GM12878 (cell line): ENCODE results near the gene ETS1. TPM values are rescaled to one million over a fixed set of nuclear protein-coding genes. Genes with fewer than 3 reads are reported as not detected.

Experiments used
- ATAC-seq: fragments of 200-7000 bp; cut with Tn5 transposase; 3 replicates; pipeline ENCODE4 v1.9.1; 2020; ENCODE audit warnings: mild to moderate bottlenecking, moderate library complexity
- BruUV-seq: library from RNA; stranded (reverse); fragments of 400-500 nt; replicated peaks from 2 replicates; lab custom pipeline; 2021; lab: Mats Ljungman, UMichigan
- CTCF ChIA-PET: fragments of 300-600 bp; sonication (Branson Sonifier 250); formaldehyde crosslinking; extraction: SDS; loops from one replicate; lab custom pipeline; 2021; ENCODE audit warnings: inconsistent platforms; lab: Yijun Ruan, JAX
- POLR2A ChIA-PET: fragments of 350-600 bp; formaldehyde crosslinking; extraction: SDS; loops from one replicate; lab custom pipeline; 2021; ENCODE audit warnings: inconsistent platforms; lab: Charles Lee
- RAD21 ChIA-PET: fragments of 300-600 bp; sonication (Branson Sonifier 250); formaldehyde crosslinking; loops from one replicate; lab custom pipeline; 2023; ENCODE audit warnings: antibody characterized with exemption; ENCODE audit not compliant: unreplicated experiment; lab: Charles Lee
- SMC1A ChIA-PET: fragments of 300-600 bp; sonication (Branson Sonifier 250); formaldehyde crosslinking; loops from one replicate; lab custom pipeline; 2023; ENCODE audit not compliant: unreplicated experiment, uncharacterized antibody; lab: Charles Lee
- DNase-seq: peaks from one replicate; pipeline ENCODE4 v3.0.0-alpha.2; 2011; ENCODE audit warnings: low read depth, low spot score
- FAIRE-seq: peaks from 3 replicates; lab custom pipeline; 2011; peaks lifted over from hg19 to GRCh38; lab: Jason Lieb, UNC
- H2AFZ ChIP-seq: 2 replicates; pipeline ENCODE4 v1.6.0; 2011; ENCODE audit warnings: low read depth, low read length, control low read depth; ENCODE audit not compliant: control insufficient read depth
- H3K27ac ChIP-seq: 2 replicates; pipeline ENCODE4 v1.5.1; 2011; ENCODE audit warnings: control low read depth; ENCODE audit not compliant: control insufficient read depth, insufficient read depth
- H3K27me3 ChIP-seq, 2 experiments: replicated peaks in 1 of 2; 2 replicates each; pipeline versions ENCODE4 v1.6.0 to v1.6.1; 2011; ENCODE audit warnings: low read length in 1 of 2; ENCODE audit not compliant: control insufficient read depth in 2 of 2, insufficient read depth in 2 of 2
- H3K36me3 ChIP-seq, 2 experiments: 2 replicates each; pipeline ENCODE4 v1.5.1; 2011; ENCODE audit warnings: low read length in 1 of 2; ENCODE audit not compliant: control insufficient read depth in 2 of 2, insufficient read depth in 2 of 2
- H3K4me1 ChIP-seq: 2 replicates; pipeline ENCODE4 v1.6.1; 2011; ENCODE audit warnings: mild to moderate bottlenecking, low read length, moderate library complexity, mixed read lengths; ENCODE audit not compliant: control insufficient read depth, insufficient read depth
- H3K4me2 ChIP-seq: 2 replicates; pipeline ENCODE4 v1.6.0; 2011; ENCODE audit warnings: control low read depth; ENCODE audit not compliant: control insufficient read depth, insufficient read depth
- H3K4me3 ChIP-seq: fragments of 200-600 bp; sonication (generic); 2 replicates; pipeline ENCODE4 v1.5.1; 2016
- H3K79me2 ChIP-seq: 2 replicates; pipeline ENCODE4 v1.6.0; 2011; ENCODE audit warnings: low read length; ENCODE audit not compliant: control insufficient read depth, insufficient read depth
- H3K9ac ChIP-seq: 2 replicates; pipeline ENCODE4 v1.8.0; 2011; ENCODE audit warnings: low read length, control low read depth, mixed read lengths; ENCODE audit not compliant: control insufficient read depth, insufficient read depth
- H3K9me3 ChIP-seq: replicated peaks from 3 replicates; pipeline ENCODE4 v1.5.1; 2011; ENCODE audit warnings: mild to moderate bottlenecking, low read length; ENCODE audit not compliant: control insufficient read depth, insufficient read depth
- H4K20me1 ChIP-seq: 2 replicates; pipeline ENCODE4 v1.6.0; 2011; ENCODE audit not compliant: control insufficient read depth, insufficient read depth
- CREM ChIP-seq: IDR thresholded peaks from 2 replicates; pipeline ENCODE4 v1.6.1; 2014; ENCODE audit warnings: antibody characterized with exemption, low read depth
- EED ChIP-seq: sonication (generic); IDR thresholded peaks from 2 replicates; pipeline ENCODE4 v1.6.1; 2016; ENCODE audit warnings: antibody characterized with exemption, low read depth
- EGR1 ChIP-seq, 2 experiments: IDR thresholded peaks; 1 replicate in 1 of 2; 2 replicates in 1 of 2; pipeline ENCODE4 v1.6.1; 2011 to 2012; ENCODE audit warnings: low read depth in 2 of 2, low read length in 2 of 2, borderline replicate concordance in 1 of 2, mild to moderate bottlenecking in 1 of 2, moderate library complexity in 1 of 2
- IKZF1 ChIP-seq: fragments of 450-650 bp; conservative IDR thresholded peaks from 2 replicates; pipeline ENCODE4 v1.6.1; 2017; ENCODE audit warnings: antibody characterized with exemption, mild to moderate bottlenecking
- KAT2A ChIP-seq: conservative IDR thresholded peaks from 2 replicates; pipeline ENCODE4 v1.6.1; 2011; ENCODE audit warnings: low read depth, low read length; ENCODE audit not compliant: control insufficient read depth
- NFXL1 ChIP-seq: fragments of 450-650 bp; IDR thresholded peaks from 2 replicates; pipeline ENCODE4 v1.6.1; 2017; ENCODE audit warnings: antibody characterized with exemption, mild to moderate bottlenecking, borderline replicate concordance
- NFYB ChIP-seq: IDR thresholded peaks from 2 replicates; pipeline ENCODE4 v1.6.1; 2011; ENCODE audit warnings: low read depth, mild to moderate bottlenecking, low read length, improper control_type of control experiment, moderate library complexity; ENCODE audit not compliant: insufficient read depth
- RAD21 ChIP-seq: IDR thresholded peaks from 2 replicates; pipeline ENCODE4 v1.6.1; 2011; ENCODE audit warnings: mild to moderate bottlenecking, low read depth, low read length, moderate library complexity; ENCODE audit not compliant: insufficient read depth
- RB1 ChIP-seq: fragments of 450-650 bp; formaldehyde crosslinking; IDR thresholded peaks from 2 replicates; pipeline ENCODE4 v1.6.1; 2017; ENCODE audit warnings: mild to moderate bottlenecking, borderline replicate concordance
- RUNX3 ChIP-seq: IDR thresholded peaks from 2 replicates; pipeline ENCODE4 v1.6.1; 2012; ENCODE audit warnings: low read length, inconsistent platforms
- SMAD1 ChIP-seq: fragments of 450-650 bp; IDR thresholded peaks from 2 replicates; pipeline ENCODE4 v1.6.1; 2018; ENCODE audit warnings: mild to moderate bottlenecking, low read depth; ENCODE audit not compliant: partially characterized antibody
- SUPT20H ChIP-seq: IDR thresholded peaks from 2 replicates; pipeline ENCODE4 v1.6.1; 2011; ENCODE audit warnings: low read depth, mild to moderate bottlenecking, low read length, moderate library complexity, borderline replicate concordance; ENCODE audit not compliant: control insufficient read depth
- WGBS: methylation state at CpG from one replicate; pipeline ENCODE4 v1.1.6; 2016; ENCODE audit warnings: low lambda C conversion rate; ENCODE audit not compliant: insufficient replicate concordance, insufficient coverage; ENCODE audit errors: missing lambda C conversion rate; 5-methylcytosine and 5-hydroxymethylcytosine counted together
- in situ Hi-C: fragments of 300-500 bp; cut with MboI; formaldehyde crosslinking; loops from 9 replicates; pipeline ENCODE4 v1.14.3; 2018; ENCODE audit warnings: mixed read lengths
- intact Hi-C: fragments of 100-400 bp; cut with micrococcal nuclease; formaldehyde crosslinking; loops from one replicate; pipeline ENCODE4 v1.14.2; 2022; ENCODE audit not compliant: unreplicated experiment
- polyA plus RNA-seq, 11 experiments: library from polyadenylated mRNA; depleted of rRNA in 4 of 11; unstranded in 6 of 11; stranded (reverse) in 5 of 11; fragments of >200 nt; fragmentation: Nextera tagmentation in 4 of 11; fragmentation: Illumina TruSeq in 1 of 11; extraction: Ambion mirVana in 4 of 11; extraction: Trizol in 1 of 11; gene quantifications; 1 replicate in 1 of 11; 2 replicates in 10 of 11; pipeline versions ENCODE4 v1.2.1 to v1.2.3, GENCODE V29; 2011 to 2016; ENCODE audit warnings: inconsistent platforms in 2 of 11, missing spikeins in 2 of 11, low read depth in 1 of 11
- total RNA-seq, 4 experiments: library from RNA; depleted of rRNA in 3 of 4; stranded (reverse); fragments of >200 nt in 3 of 4; fragmentation: Illumina TruSeq in 1 of 4; extraction: Trizol in 1 of 4; gene quantifications; 2 replicates each; pipeline versions ENCODE4 v1.2.1 to v1.2.3, GENCODE V29; 2013 to 2021
- TF ChIP-seq, protein P1 (sequence below): fragments of 150-350 bp; IDR thresholded peaks from 2 replicates; pipeline ENCODE4 v1.6.1; 2014; ENCODE audit warnings: mild to moderate bottlenecking, low read depth, low read length
- TF ChIP-seq, protein P2 (sequence below): IDR thresholded peaks from 2 replicates; pipeline ENCODE4 v1.6.1; 2011; ENCODE audit warnings: borderline replicate concordance, low read depth, mild to moderate bottlenecking, moderate library complexity, low read length; ENCODE audit not compliant: insufficient read depth, poor library complexity, severe bottlenecking
- TF ChIP-seq, protein P3 (sequence below), 3 experiments: IDR thresholded peaks in 2 of 3; conservative IDR thresholded peaks in 1 of 3; 2 replicates each; pipeline ENCODE4 v1.5.1; 2011; ENCODE audit warnings: low read depth in 3 of 3, low read length in 3 of 3, mild to moderate bottlenecking in 3 of 3, control low read depth in 2 of 3, moderate library complexity in 2 of 3, inconsistent platforms in 1 of 3, mixed read lengths in 1 of 3; ENCODE audit not compliant: control insufficient read depth in 2 of 3, insufficient read depth in 1 of 3; ENCODE audit errors: extremely low read depth in 1 of 3

The ETS1 gene
- total and polyA plus RNA-seq, 10 of the 15 experiments (the other 5 are each of a cell fraction or from before 2014, with no cell fraction given): 12.5 to 112 (median 55.5) TPM

DNA sequence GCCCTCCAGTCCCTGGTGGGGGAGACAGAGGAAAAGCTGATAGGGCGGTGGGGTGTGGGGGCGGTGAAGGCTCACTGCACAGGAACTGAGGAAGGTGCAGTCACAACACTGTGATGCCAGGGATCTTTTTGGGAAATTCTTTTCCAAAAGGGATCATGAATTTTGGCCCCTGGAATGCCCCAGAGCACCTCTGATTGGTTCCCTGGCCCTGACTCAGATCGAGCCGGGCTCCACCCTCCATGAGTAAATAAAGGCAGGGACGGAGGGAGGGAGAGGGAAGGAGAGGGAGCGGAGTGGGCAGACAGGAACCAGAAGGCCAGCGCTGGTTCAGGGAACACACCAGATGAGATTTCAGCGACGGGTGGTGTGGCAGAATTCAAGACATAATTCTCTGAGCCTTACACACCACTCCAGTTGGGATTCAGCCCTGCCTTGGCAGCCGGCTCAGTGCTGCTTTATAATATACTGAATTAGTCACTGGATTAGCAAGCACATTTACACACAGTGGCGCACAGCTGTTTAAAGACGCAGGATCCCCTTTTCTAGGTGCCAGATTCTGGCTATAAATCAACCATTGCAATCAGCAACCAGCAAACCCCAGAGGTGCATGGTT is 80.3 kb downstream of the ETS1 start:
- ATAC-seq (peak; percentile 36), DNase-seq (no peak)
- H3K9ac ChIP-seq: peak overlapping the region; percentile 27; the same call in 1 of the 2 replicates
- TF ChIP-seq KAT2A (no peak), CREM (no peak), EED (peak; percentile 12; the same call in 1 of the 2 replicates), NFYB (0 out of 2 replicates have a peak, but pooled peaks have one; percentile 6), SUPT20H (no peak), RUNX3 (no peak), SMAD1 (no peak), NFXL1 (no peak), RB1 (no peak), IKZF1 (no peak; the same call in 1 of the 2 replicates), EGR1 (IDR thresholded peaks at IDR 0.05; ENCODE audit: borderline replicate concordance in 1 of 2, low read depth in 2 of 2, low read length in 2 of 2) (peak in 1 of 2 experiments; percentile 67; a peak in 1 of 3 replicates), RAD21 (no peak)
- TF ChIP-seq, protein P1, sequence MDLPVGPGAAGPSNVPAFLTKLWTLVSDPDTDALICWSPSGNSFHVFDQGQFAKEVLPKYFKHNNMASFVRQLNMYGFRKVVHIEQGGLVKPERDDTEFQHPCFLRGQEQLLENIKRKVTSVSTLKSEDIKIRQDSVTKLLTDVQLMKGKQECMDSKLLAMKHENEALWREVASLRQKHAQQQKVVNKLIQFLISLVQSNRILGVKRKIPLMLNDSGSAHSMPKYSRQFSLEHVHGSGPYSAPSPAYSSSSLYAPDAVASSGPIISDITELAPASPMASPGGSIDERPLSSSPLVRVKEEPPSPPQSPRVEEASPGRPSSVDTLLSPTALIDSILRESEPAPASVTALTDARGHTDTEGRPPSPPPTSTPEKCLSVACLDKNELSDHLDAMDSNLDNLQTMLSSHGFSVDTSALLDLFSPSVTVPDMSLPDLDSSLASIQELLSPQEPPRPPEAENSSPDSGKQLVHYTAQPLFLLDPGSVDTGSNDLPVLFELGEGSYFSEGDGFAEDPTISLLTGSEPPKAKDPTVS: no peak
- TF ChIP-seq, protein P2, sequence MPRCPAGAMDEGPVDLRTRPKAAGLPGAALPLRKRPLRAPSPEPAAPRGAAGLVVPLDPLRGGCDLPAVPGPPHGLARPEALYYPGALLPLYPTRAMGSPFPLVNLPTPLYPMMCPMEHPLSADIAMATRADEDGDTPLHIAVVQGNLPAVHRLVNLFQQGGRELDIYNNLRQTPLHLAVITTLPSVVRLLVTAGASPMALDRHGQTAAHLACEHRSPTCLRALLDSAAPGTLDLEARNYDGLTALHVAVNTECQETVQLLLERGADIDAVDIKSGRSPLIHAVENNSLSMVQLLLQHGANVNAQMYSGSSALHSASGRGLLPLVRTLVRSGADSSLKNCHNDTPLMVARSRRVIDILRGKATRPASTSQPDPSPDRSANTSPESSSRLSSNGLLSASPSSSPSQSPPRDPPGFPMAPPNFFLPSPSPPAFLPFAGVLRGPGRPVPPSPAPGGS: peak; percentile 36
- TF ChIP-seq, protein P3, sequence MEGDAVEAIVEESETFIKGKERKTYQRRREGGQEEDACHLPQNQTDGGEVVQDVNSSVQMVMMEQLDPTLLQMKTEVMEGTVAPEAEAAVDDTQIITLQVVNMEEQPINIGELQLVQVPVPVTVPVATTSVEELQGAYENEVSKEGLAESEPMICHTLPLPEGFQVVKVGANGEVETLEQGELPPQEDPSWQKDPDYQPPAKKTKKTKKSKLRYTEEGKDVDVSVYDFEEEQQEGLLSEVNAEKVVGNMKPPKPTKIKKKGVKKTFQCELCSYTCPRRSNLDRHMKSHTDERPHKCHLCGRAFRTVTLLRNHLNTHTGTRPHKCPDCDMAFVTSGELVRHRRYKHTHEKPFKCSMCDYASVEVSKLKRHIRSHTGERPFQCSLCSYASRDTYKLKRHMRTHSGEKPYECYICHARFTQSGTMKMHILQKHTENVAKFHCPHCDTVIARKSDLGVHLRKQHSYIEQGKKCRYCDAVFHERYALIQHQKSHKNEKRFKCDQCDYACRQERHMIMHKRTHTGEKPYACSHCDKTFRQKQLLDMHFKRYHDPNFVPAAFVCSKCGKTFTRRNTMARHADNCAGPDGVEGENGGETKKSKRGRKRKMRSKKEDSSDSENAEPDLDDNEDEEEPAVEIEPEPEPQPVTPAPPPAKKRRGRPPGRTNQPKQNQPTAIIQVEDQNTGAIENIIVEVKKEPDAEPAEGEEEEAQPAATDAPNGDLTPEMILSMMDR (IDR thresholded peaks at IDR 0.05 in 2 of 3, conservative IDR thresholded peaks at IDR 0.05 in 1 of 3; ENCODE audit: control insufficient read depth in 2 of 3, extremely low read depth in 1 of 3, insufficient read depth in 1 of 3, low read depth in 3 of 3, low read length in 3 of 3): no peak

More for the DNA sequence above, 80.3 kb downstream of the ETS1 start:
- Histone ChIP-seq H4K20me1 (no peaks in the 10 kb centered on the region; the same call in 1 of the 2 replicates), H3K79me2 (peaks cover 98% of the 10 kb centered on the region), H3K36me3 (peaks cover 6 to 10% of the 10 kb centered on the region in 2 experiments; a peak in 3 of 4 replicates), H3K27ac (peak overlapping the region; percentile 54), H2AFZ (no peak overlapping the region), H3K4me1 (peaks cover 46% of the 10 kb centered on the region), H3K4me2 (peak overlapping the region; percentile 38), H3K9me3 (no peaks in the 10 kb centered on the region), H3K4me3 (peak overlapping the region; percentile 25; the same call in 1 of the 2 replicates), H3K27me3 (no peaks in the 10 kb centered on the region)
- intact Hi-C loops (no loop called here), in situ Hi-C loops (no loop called here)
- no peak for FAIRE-seq
- ChIA-PET POLR2A (interaction anchor here (2.5 kb wide), 1 partner anchor 11 kb away, joined by 9 read pairs; no protein-coding TSS in a partner anchor), SMC1A (interaction anchor here (1.4 to 5.4 kb wide), 6 partner anchors 10 to 323 kb away, joined by 3 to 52 read pairs (median 6); no protein-coding TSS in a partner anchor), RAD21 (interaction anchor here (1.4 kb wide), 1 partner anchor 19 kb away, joined by 3 read pairs; no protein-coding TSS in a partner anchor), CTCF (interaction anchor here (0.8 to 1.0 kb wide), 2 partner anchors 125 to 186 kb away, joined by 3 read pairs; no protein-coding TSS in a partner anchor)
- WGBS: 56% methylated on average over 12 of the region's 12 CpGs
- BruUV-seq: no TSS peak
